HCT116 (cell line): ENCODE results near the gene TMEM131. TPM values are rescaled to one million over a fixed set of nuclear protein-coding genes. Genes with fewer than 3 reads are reported as not detected.

Source experiments
- ATAC-seq: fragments of 200-7000 bp; cut with Tn5 transposase; 2 replicates; pipeline ENCODE4 v1.9.1; 2020; ENCODE audit warnings: mild to moderate bottlenecking, moderate library complexity
- BruUV-seq: library from RNA; stranded (reverse); fragments of 400-500 nt; replicated peaks from 2 replicates; lab custom pipeline; 2021; lab: Mats Ljungman, UMichigan
- CTCF ChIA-PET: fragments of 300-600 bp; sonication (Branson Sonifier 250); formaldehyde crosslinking; loops from one replicate; lab custom pipeline; 2021; ENCODE audit warnings: antibody characterized with exemption; lab: Charles Lee
- POLR2A ChIA-PET: fragments of 300-600, 350-600 bp; sonication (Branson Sonifier 250); formaldehyde crosslinking; loops from one replicate; lab custom pipeline; 2021; ENCODE audit warnings: antibody characterized with exemption; lab: Charles Lee
- RAD21 ChIA-PET, 2 experiments: fragments of 300-600 bp; sonication (Branson Sonifier 250); formaldehyde crosslinking; loops; one replicate each; lab custom pipeline; 2023; ENCODE audit warnings: low total read pairs in 2 of 2; ENCODE audit not compliant: uncharacterized antibody in 2 of 2, unreplicated experiment in 2 of 2, low non-redundant PET in 1 of 2; lab: Charles Lee
- DNase-seq: peaks from one replicate; pipeline ENCODE4 v3.0.0-alpha.2; 2010; ENCODE audit warnings: low read depth, low spot score
- H2AFZ ChIP-seq: fragments of 200-600 bp; shearing (Covaris generic), sonication (generic); 2 replicates; pipeline ENCODE4 v1.6.1; 2017; ENCODE audit warnings: low read depth, mixed run types, mixed read lengths, antibody characterized with exemption, low read length; ENCODE audit not compliant: poor library complexity, severe bottlenecking
- H3K27ac ChIP-seq: 2 replicates; pipeline ENCODE4 v1.5.1; 2012; ENCODE audit warnings: low read depth, low read length
- H3K27me3 ChIP-seq: fragments of 200-600 bp; sonication (generic); 2 replicates; pipeline ENCODE4 v1.6.1; 2016; ENCODE audit warnings: mixed run types, low read length, mixed read lengths; ENCODE audit not compliant: insufficient read depth
- H3K36me3 ChIP-seq, 2 experiments: fragments of 200-500 bp in 1 of 2; fragments of 200-600 bp in 1 of 2; sonication (Bioruptor generic) in 1 of 2; sonication (generic) in 1 of 2; 2 replicates each; pipeline versions ENCODE4 v1.5.1 to v1.6.1; 2014 to 2016; ENCODE audit warnings: low read length in 2 of 2, inconsistent platforms in 1 of 2, mixed read lengths in 1 of 2, mixed run types in 1 of 2; ENCODE audit not compliant: insufficient read depth in 2 of 2, control insufficient read depth in 1 of 2
- H3K4me1 ChIP-seq, 2 experiments: fragments of 200-600 bp in 1 of 2; sonication (generic) in 1 of 2; 2 replicates each; pipeline versions ENCODE4 v1.5.1 to v1.6.1; 2012 to 2017; ENCODE audit warnings: low read length in 2 of 2, inconsistent platforms in 1 of 2, mild to moderate bottlenecking in 1 of 2, mixed read lengths in 1 of 2, mixed run types in 1 of 2, moderate library complexity in 1 of 2; ENCODE audit not compliant: insufficient read depth in 2 of 2, control insufficient read depth in 1 of 2
- H3K4me2 ChIP-seq: fragments of 200-600 bp; sonication (generic); 2 replicates; pipeline ENCODE4 v1.6.1; 2017; ENCODE audit warnings: mixed run types, low read length, mixed read lengths
- H3K4me3 ChIP-seq, 2 experiments: fragments of 200-600 bp in 1 of 2; sonication (generic) in 1 of 2; replicated peaks in 1 of 2; 2 replicates each; pipeline ENCODE4 v1.5.1; 2011 to 2016; ENCODE audit warnings: low read length in 2 of 2, control low read depth in 1 of 2, low read depth in 1 of 2, mild to moderate bottlenecking in 1 of 2, mixed read lengths in 1 of 2, mixed run types in 1 of 2
- H3K79me2 ChIP-seq: fragments of 200-600 bp; sonication (generic); 2 replicates; pipeline ENCODE4 v1.6.1; 2017; ENCODE audit warnings: mild to moderate bottlenecking, mixed run types, low read length, moderate library complexity, mixed read lengths; ENCODE audit not compliant: insufficient read depth
- H3K9ac ChIP-seq: fragments of 200-600 bp; sonication (generic); 2 replicates; pipeline ENCODE4 v1.6.1; 2016; ENCODE audit warnings: low read length, mixed read lengths
- H3K9me2 ChIP-seq: fragments of 200-600 bp; sonication (generic), shearing (Covaris generic); 2 replicates; pipeline ENCODE4 v1.6.1; 2017; ENCODE audit warnings: mixed run types, mild to moderate bottlenecking, moderate library complexity; ENCODE audit not compliant: insufficient read depth
- H3K9me3 ChIP-seq, 2 experiments: fragments of 200-500 bp in 1 of 2; fragments of 200-600 bp in 1 of 2; sonication (Bioruptor generic) in 1 of 2; sonication (generic) in 1 of 2; 2 replicates each; pipeline ENCODE4 v1.6.1; 2014 to 2017; ENCODE audit warnings: low read length in 2 of 2, mixed read lengths in 2 of 2, inconsistent platforms in 1 of 2, low read depth in 1 of 2, mild to moderate bottlenecking in 1 of 2, mixed run types in 1 of 2, moderate library complexity in 1 of 2; ENCODE audit not compliant: control insufficient read depth in 1 of 2, insufficient read depth in 1 of 2
- H4K20me1 ChIP-seq: fragments of 200-600 bp; sonication (generic), shearing (Covaris generic); 2 replicates; pipeline ENCODE4 v1.6.1; 2017; ENCODE audit warnings: mixed run types, mild to moderate bottlenecking, moderate library complexity; ENCODE audit not compliant: insufficient read depth
- CBX3 ChIP-seq: IDR thresholded peaks from 2 replicates; pipeline ENCODE4 v1.6.1; 2012; ENCODE audit warnings: low read depth
- CEBPB ChIP-seq: IDR thresholded peaks from 2 replicates; pipeline ENCODE4 v1.6.1; 2012; ENCODE audit warnings: low read depth
- EGR1 ChIP-seq: IDR thresholded peaks from 2 replicates; pipeline ENCODE4 v1.6.1; 2012; ENCODE audit warnings: low read depth
- FOSL1 ChIP-seq: IDR thresholded peaks from 2 replicates; pipeline ENCODE4 v1.6.1; 2012; ENCODE audit warnings: low read depth
- POLR2AphosphoS5 ChIP-seq: IDR thresholded peaks from 2 replicates; pipeline ENCODE4 v1.6.1; 2011; ENCODE audit warnings: mild to moderate bottlenecking, low read depth, low read length, moderate library complexity
- TCF7L2 ChIP-seq: IDR thresholded peaks from 2 replicates; pipeline ENCODE4 v1.7.0; 2011; ENCODE audit warnings: borderline replicate concordance, inconsistent platforms; ENCODE audit not compliant: insufficient read depth, insufficient read length; ENCODE audit errors: extremely low read depth
- intact Hi-C: fragments of 100-400 bp; cut with micrococcal nuclease; formaldehyde crosslinking; loops from 2 replicates; pipeline ENCODE4 v1.10.0; 2022
- total RNA-seq: library from RNA; stranded (reverse); gene quantifications from one replicate; pipeline ENCODE4 v1.2.1, GENCODE V29; 2021; ENCODE audit not compliant: unreplicated experiment
- TF ChIP-seq, protein P1 (sequence below): IDR thresholded peaks from 2 replicates; pipeline ENCODE4 v1.6.1; 2012
- TF ChIP-seq, protein P2 (sequence below): IDR thresholded peaks from 2 replicates; pipeline ENCODE4 v1.6.1; 2011; ENCODE audit warnings: mild to moderate bottlenecking, low read length, moderate library complexity; ENCODE audit not compliant: insufficient replicate concordance; ENCODE audit errors: extremely low read depth

Gene TMEM131
- total RNA-seq, 1 experiment from 2014 or later = 51.5 TPM

GRCh38 chr2:97739020-97739892 lies 256.5 kb downstream of the TMEM131 start:
- ChIA-PET POLR2A (no interaction called here), CTCF (interaction anchor here (1.3 to 2.4 kb wide), 3 partner anchors 9 to 645 kb away, joined by 3 to 19 read pairs (median 12); no protein-coding TSS in a partner anchor), RAD21 (no interaction called here)
- Histone ChIP-seq H2AFZ (no peak overlapping the region), H3K9me3 (no peaks in the 10 kb centered on the region), H3K79me2 (no peaks in the 10 kb centered on the region), H3K27ac (no peak overlapping the region), H3K36me3 (no peaks in the 10 kb centered on the region), H3K4me2 (no peak overlapping the region), H3K27me3 (no peaks in the 10 kb centered on the region), H3K4me3 (no peak overlapping the region), H3K9ac (no peak overlapping the region), H3K4me1 (peaks cover 0 to 18% of the 10 kb centered on the region in 2 experiments; a peak in 2 of 4 replicates), H3K9me2 (no peaks in the 10 kb centered on the region), H4K20me1 (no peaks in the 10 kb centered on the region)
- BruUV-seq = no TSS peak
- intact Hi-C loops = no loop called here
- DNase-seq = no peak
- no peak for ATAC-seq
- TF ChIP-seq, protein P1, sequence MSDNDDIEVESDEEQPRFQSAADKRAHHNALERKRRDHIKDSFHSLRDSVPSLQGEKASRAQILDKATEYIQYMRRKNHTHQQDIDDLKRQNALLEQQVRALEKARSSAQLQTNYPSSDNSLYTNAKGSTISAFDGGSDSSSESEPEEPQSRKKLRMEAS = no peak
- TF ChIP-seq, protein P2, sequence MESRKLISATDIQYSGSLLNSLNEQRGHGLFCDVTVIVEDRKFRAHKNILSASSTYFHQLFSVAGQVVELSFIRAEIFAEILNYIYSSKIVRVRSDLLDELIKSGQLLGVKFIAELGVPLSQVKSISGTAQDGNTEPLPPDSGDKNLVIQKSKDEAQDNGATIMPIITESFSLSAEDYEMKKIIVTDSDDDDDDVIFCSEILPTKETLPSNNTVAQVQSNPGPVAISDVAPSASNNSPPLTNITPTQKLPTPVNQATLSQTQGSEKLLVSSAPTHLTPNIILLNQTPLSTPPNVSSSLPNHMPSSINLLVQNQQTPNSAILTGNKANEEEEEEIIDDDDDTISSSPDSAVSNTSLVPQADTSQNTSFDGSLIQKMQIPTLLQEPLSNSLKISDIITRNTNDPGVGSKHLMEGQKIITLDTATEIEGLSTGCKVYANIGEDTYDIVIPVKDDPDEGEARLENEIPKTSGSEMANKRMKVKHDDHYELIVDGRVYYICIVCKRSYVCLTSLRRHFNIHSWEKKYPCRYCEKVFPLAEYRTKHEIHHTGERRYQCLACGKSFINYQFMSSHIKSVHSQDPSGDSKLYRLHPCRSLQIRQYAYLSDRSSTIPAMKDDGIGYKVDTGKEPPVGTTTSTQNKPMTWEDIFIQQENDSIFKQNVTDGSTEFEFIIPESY = no peak
- TF ChIP-seq CBX3 = no peak
- no peak for TF ChIP-seq FOSL1
- TF ChIP-seq POLR2AphosphoS5 = no peak
- no peak for TF ChIP-seq EGR1
- TF ChIP-seq CEBPB = no peak
- no peak for TF ChIP-seq TCF7L2
